HepG2 (cell line): Measurements from ENCODE around the gene KAZN. TPM values are rescaled to one million over a fixed set of nuclear protein-coding genes. Genes with fewer than 3 reads are reported as not detected.

Experiments
- ATAC-seq: fragments of 200-7000 bp; cut with Tn5 transposase; 3 replicates; pipeline ENCODE4 v1.9.1; 2020; ENCODE audit warnings: mild to moderate bottlenecking, moderate library complexity
- BruUV-seq: library from RNA; stranded (reverse); fragments of 400-500 nt; replicated peaks from 2 replicates; lab custom pipeline; 2021; lab: Mats Ljungman, UMichigan
- CTCF ChIA-PET: fragments of 300-600 bp; formaldehyde crosslinking; extraction: SDS; loops from one replicate; lab custom pipeline; 2021; ENCODE audit warnings: low total read pairs, inconsistent platforms, low intra/inter-chr PET ratio; lab: Yijun Ruan, JAX
- POLR2A ChIA-PET: fragments of 350-600 bp; sonication (Branson Sonifier 250); formaldehyde crosslinking; loops from one replicate; lab custom pipeline; 2020; ENCODE audit warnings: antibody characterized with exemption, inconsistent platforms; lab: Yijun Ruan, JAX
- DNase-seq: peaks from one replicate; pipeline ENCODE4 v3.0.0-alpha.2; 2015; ENCODE audit warnings: low spot score
- FAIRE-seq: peaks from 3 replicates; lab custom pipeline; 2011; peaks lifted over from hg19 to GRCh38; lab: Jason Lieb, UNC
- H2AFZ ChIP-seq: one replicate; pipeline ENCODE4 v1.6.1; 2011; ENCODE audit warnings: low read length, inconsistent platforms
- H3K27ac ChIP-seq: fragments of 300-600 bp; 3 replicates; pipeline ENCODE4 v1.8.0; 2011; ENCODE audit warnings: mixed run types, mild to moderate bottlenecking, mixed read lengths, low read length, inconsistent platforms; ENCODE audit not compliant: insufficient read depth; ENCODE audit errors: extremely low read length
- H3K27me3 ChIP-seq, 2 experiments: fragments of 200-600 bp in 1 of 2; 2 replicates in 1 of 2; 3 replicates in 1 of 2; pipeline versions ENCODE4 v1.6.0 to v1.8.0; 2011; ENCODE audit warnings: low read length in 2 of 2, mild to moderate bottlenecking in 2 of 2, moderate library complexity in 2 of 2, inconsistent platforms in 1 of 2; ENCODE audit not compliant: insufficient read depth in 2 of 2, control insufficient read depth in 1 of 2
- H3K36me3 ChIP-seq, 2 experiments: fragments of 200-600 bp in 1 of 2; replicated peaks in 1 of 2; 2 replicates in 1 of 2; 3 replicates in 1 of 2; pipeline versions ENCODE4 v1.5.1 to v1.8.0; 2011; ENCODE audit warnings: low read length in 2 of 2, inconsistent platforms in 1 of 2; ENCODE audit not compliant: insufficient read depth in 2 of 2, control insufficient read depth in 1 of 2
- H3K4me1 ChIP-seq: 2 replicates; pipeline ENCODE4 v1.5.1; 2012; ENCODE audit warnings: low read length, inconsistent platforms; ENCODE audit not compliant: insufficient read depth
- H3K4me2 ChIP-seq: 2 replicates; pipeline ENCODE4 v1.6.0; 2011; ENCODE audit warnings: low read depth, low read length, inconsistent platforms
- H3K4me3 ChIP-seq, 3 experiments: fragments of 200-600 bp in 1 of 3; sonication (generic), shearing (Covaris generic) in 1 of 3; replicated peaks in 1 of 3; 2 replicates each; pipeline ENCODE4 v1.5.1; 2011 to 2016; ENCODE audit warnings: low read length in 3 of 3, inconsistent platforms in 2 of 3, low read depth in 2 of 3, mild to moderate bottlenecking in 2 of 3, control low read depth in 1 of 3, mixed read lengths in 1 of 3; ENCODE audit not compliant: insufficient read depth in 1 of 3
- H3K79me2 ChIP-seq: one replicate; pipeline ENCODE4 v1.6.1; 2011; ENCODE audit warnings: low read length, inconsistent platforms; ENCODE audit not compliant: insufficient read depth
- H3K9ac ChIP-seq: 2 replicates; pipeline ENCODE4 v1.6.0; 2011; ENCODE audit warnings: mild to moderate bottlenecking, low read depth, low read length, inconsistent platforms; ENCODE audit not compliant: insufficient read depth
- H3K9me3 ChIP-seq: 2 replicates; pipeline ENCODE4 v1.5.1; 2012; ENCODE audit warnings: mild to moderate bottlenecking, low read length
- H4K20me1 ChIP-seq: 2 replicates; pipeline ENCODE4 v1.6.0; 2011; ENCODE audit warnings: inconsistent platforms, mild to moderate bottlenecking, low read length, moderate library complexity; ENCODE audit not compliant: insufficient read depth
- DNMT1 ChIP-seq: sonication (generic); formaldehyde crosslinking; IDR thresholded peaks from 2 replicates; pipeline ENCODE4 v1.5.1; 2020; ENCODE audit warnings: mild to moderate bottlenecking, missing genetic modification reagents
- HNRNPL ChIP-seq: fragments of 200-400 bp; formaldehyde crosslinking; IDR thresholded peaks from 2 replicates; pipeline ENCODE4 v1.6.1; 2017; ENCODE audit warnings: mild to moderate bottlenecking, low read depth, low read length
- NFE2 ChIP-seq: sonication (generic); formaldehyde crosslinking; IDR thresholded peaks from 2 replicates; pipeline ENCODE4 v1.4.0; 2020; ENCODE audit warnings: missing genetic modification reagents
- XRCC5 ChIP-seq: fragments of 200-400 bp; formaldehyde crosslinking; optimal IDR thresholded peaks from 2 replicates; pipeline ENCODE3; 2017; ENCODE audit warnings: mild to moderate bottlenecking, low read length
- ZNF234 ChIP-seq: sonication (generic); formaldehyde crosslinking; conservative IDR thresholded peaks from 2 replicates; pipeline ENCODE4 v1.5.1; 2020; ENCODE audit warnings: mild to moderate bottlenecking, missing genetic modification reagents
- ZNF343 ChIP-seq: sonication (generic); formaldehyde crosslinking; IDR thresholded peaks from 2 replicates; pipeline ENCODE4 v1.4.0; 2020; ENCODE audit warnings: mild to moderate bottlenecking, missing genetic modification reagents
- ZNF563 ChIP-seq: sonication (generic); formaldehyde crosslinking; IDR thresholded peaks from 2 replicates; pipeline ENCODE4 v1.8.0; 2022; ENCODE audit warnings: mild to moderate bottlenecking, moderate library complexity, missing genetic modification reagents
- WGBS: methylation state at CpG from one replicate; pipeline ENCODE4 v1.1.6; 2017; ENCODE audit warnings: low lambda C conversion rate; 5-methylcytosine and 5-hydroxymethylcytosine counted together
- in situ Hi-C: cut with HindIII; loops from 2 replicates; pipeline ENCODE4 v1.10.0; 2017; ENCODE audit warnings: low pct_unique_long_range_greater_than_20kb; ENCODE audit not compliant: extremely low pct_ligation_motif_present
- intact Hi-C: fragments of 100-400 bp; cut with micrococcal nuclease; formaldehyde crosslinking; loops from one replicate; pipeline ENCODE4 v1.10.0; 2022; ENCODE audit not compliant: unreplicated experiment
- polyA plus RNA-seq, 8 experiments: library from polyadenylated mRNA; depleted of rRNA in 3 of 8; stranded (reverse) in 7 of 8; unstranded in 1 of 8; fragments of >200 nt; fragmentation: Illumina TruSeq in 4 of 8; extraction: Trizol in 4 of 8; gene quantifications; 2 replicates each; pipeline versions ENCODE4 v1.2.1 to v1.2.3, GENCODE V29; 2011 to 2016; ENCODE audit warnings: low read depth in 4 of 8, missing spikeins in 1 of 8, mixed read lengths in 1 of 8; ENCODE audit not compliant: insufficient read depth in 1 of 8
- total RNA-seq, 5 experiments: library from RNA; depleted of rRNA; stranded (reverse); fragments of >200 nt; fragmentation: Illumina TruSeq; extraction: Trizol; gene quantifications; 2 replicates each; pipeline ENCODE4 v1.2.3, GENCODE V29; 2016; ENCODE audit warnings: low read depth in 1 of 5
- TF ChIP-seq, protein P1 (sequence below): sonication (generic); formaldehyde crosslinking; IDR thresholded peaks from 2 replicates; pipeline ENCODE4 v1.9.0; 2021; ENCODE audit warnings: missing genetic modification reagents, borderline replicate concordance

KAZN gene
- total and polyA plus RNA-seq, 2 of the 13 experiments (the other 11 are each of a cell fraction or from before 2014, with no cell fraction given): 10.4 to 13.5 TPM

DNA sequence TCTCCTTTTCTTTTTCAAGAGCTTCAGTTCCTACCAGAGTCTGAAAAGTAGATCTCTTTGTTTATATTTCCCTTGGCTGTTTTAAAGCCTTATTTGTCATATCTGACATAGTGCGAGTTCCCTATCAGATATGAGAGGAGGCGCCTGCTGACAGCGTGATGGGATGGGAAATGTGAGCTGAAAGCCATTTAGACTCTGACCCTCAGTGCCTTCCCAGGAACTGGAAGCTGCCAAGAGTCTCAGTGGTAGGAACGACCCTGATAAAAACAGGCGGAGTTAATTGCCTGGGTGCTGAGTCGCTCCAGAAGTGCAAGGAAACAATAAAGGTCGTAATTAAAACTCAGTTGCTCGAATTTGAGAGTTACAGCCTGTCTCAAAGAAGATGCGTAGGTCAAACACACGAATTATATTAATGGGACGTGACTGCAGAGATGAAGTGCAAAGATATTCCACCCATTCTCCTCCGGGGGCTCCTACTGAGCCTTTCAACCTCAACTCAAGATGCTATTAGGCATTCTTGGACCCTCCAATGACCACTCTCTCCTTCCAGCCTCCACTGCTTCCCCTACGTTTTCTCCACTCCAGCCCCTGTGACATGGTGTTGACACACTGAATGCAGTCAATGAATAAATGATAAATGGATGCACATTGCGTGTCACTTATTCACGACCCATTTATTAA is 84.6 kb downstream of the KAZN start:
- in situ Hi-C loops (no loop called here), intact Hi-C loops (no loop called here)
- 14% methylated on average over 15 of the region's 15 CpGs for WGBS
- no peak overlapping the region for H2AFZ ChIP-seq
- no peak overlapping the region for H3K4me3 ChIP-seq
- H3K9me3 ChIP-seq: no peaks in the 10 kb centered on the region
- no TSS peak for BruUV-seq
- H3K4me2 ChIP-seq: no peak overlapping the region
- H4K20me1 ChIP-seq: no peaks in the 10 kb centered on the region
- POLR2A ChIA-PET: no interaction called here
- peaks cover 0 to 28% of the 10 kb centered on the region in 2 experiments; a peak in 4 of 5 replicates for H3K27me3 ChIP-seq
- no peak for FAIRE-seq
- no peaks in the 10 kb centered on the region for H3K79me2 ChIP-seq
- H3K4me1 ChIP-seq: no peaks in the 10 kb centered on the region
- no peaks in the 10 kb centered on the region for H3K36me3 ChIP-seq
- no peak overlapping the region for H3K27ac ChIP-seq
- no peak for DNase-seq
- H3K9ac ChIP-seq: no peak overlapping the region
- TF ChIP-seq ZNF234 (CRISPR knock-in tag) (no peak), HNRNPL (no peak), ZNF343 (no peak), NFE2 (CRISPR knock-in tag) (no peak), XRCC5 (no peak), ZNF563 (CRISPR knock-in tag) (no peak), DNMT1 (no peak)
- TF ChIP-seq, all 625 proteins: peak for 0
- CTCF ChIA-PET: no interaction called here
- no peak for ATAC-seq

DNA sequence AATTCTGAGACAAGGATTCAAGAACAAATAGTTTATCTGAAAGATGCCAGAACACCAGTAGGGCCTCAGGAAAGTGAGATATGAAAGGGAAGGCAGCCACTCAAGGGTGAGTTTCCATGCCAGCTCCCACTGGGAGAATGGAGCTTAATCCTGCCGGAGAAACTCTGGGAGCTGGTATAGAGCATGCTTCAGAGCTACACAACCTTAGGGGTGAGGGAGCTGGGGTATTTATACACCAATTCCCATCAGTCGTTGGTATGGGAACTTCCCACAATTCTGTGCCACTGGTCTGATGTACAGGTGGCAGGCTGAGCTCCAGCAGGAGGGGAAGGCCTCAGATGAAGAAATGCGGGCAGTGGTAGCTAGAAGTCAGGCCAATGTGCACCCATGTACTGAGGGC is 86.6 kb downstream of the KAZN start:
- DNase-seq: no peak
- no peak overlapping the region for H3K4me2 ChIP-seq
- H3K36me3 ChIP-seq: no peaks in the 10 kb centered on the region
- no peak for FAIRE-seq
- intact Hi-C loops: no loop called here
- H3K9ac ChIP-seq: no peak overlapping the region
- ChIA-PET POLR2A (no interaction called here), CTCF (no interaction called here)
- peaks cover 0 to 30% of the 10 kb centered on the region in 2 experiments; a peak in 4 of 5 replicates for H3K27me3 ChIP-seq
- H3K4me3 ChIP-seq: no peak overlapping the region
- no CpG with 5 or more reads among the region's 3 CpGs for WGBS
- ATAC-seq: no peak
- no peaks in the 10 kb centered on the region for H3K4me1 ChIP-seq
- TF ChIP-seq, protein P1, sequence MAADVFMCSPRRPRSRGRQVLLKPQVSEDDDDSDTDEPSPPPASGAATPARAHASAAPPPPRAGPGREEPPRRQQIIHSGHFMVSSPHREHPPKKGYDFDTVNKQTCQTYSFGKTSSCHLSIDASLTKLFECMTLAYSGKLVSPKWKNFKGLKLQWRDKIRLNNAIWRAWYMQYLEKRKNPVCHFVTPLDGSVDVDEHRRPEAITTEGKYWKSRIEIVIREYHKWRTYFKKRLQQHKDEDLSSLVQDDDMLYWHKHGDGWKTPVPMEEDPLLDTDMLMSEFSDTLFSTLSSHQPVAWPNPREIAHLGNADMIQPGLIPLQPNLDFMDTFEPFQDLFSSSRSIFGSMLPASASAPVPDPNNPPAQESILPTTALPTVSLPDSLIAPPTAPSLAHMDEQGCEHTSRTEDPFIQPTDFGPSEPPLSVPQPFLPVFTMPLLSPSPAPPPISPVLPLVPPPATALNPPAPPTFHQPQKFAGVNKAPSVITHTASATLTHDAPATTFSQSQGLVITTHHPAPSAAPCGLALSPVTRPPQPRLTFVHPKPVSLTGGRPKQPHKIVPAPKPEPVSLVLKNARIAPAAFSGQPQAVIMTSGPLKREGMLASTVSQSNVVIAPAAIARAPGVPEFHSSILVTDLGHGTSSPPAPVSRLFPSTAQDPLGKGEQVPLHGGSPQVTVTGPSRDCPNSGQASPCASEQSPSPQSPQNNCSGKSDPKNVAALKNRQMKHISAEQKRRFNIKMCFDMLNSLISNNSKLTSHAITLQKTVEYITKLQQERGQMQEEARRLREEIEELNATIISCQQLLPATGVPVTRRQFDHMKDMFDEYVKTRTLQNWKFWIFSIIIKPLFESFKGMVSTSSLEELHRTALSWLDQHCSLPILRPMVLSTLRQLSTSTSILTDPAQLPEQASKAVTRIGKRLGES: no peak
- no peak overlapping the region for H2AFZ ChIP-seq
- no peaks in the 10 kb centered on the region for H3K9me3 ChIP-seq
- no peaks in the 10 kb centered on the region for H3K79me2 ChIP-seq
- H4K20me1 ChIP-seq: no peaks in the 10 kb centered on the region
- no TSS peak for BruUV-seq
- in situ Hi-C loops: no loop called here
- no peak overlapping the region for H3K27ac ChIP-seq
